DMS79 treated with DMSO at 0.1 percent for 48 hours (cell line): ENCODE measurements around the gene NPHP4.
"Not testable (repeated sequence)": the region's sequence is repeated elsewhere in the genome, so short reads cannot be mapped to it uniquely, and the experiment has no call there.

ENCODE experiments used
- DNase-seq: peaks from one replicate; lab custom pipeline; 2025; lab: John Stamatoyannopoulos, UW

The NPHP4 gene

DNA sequence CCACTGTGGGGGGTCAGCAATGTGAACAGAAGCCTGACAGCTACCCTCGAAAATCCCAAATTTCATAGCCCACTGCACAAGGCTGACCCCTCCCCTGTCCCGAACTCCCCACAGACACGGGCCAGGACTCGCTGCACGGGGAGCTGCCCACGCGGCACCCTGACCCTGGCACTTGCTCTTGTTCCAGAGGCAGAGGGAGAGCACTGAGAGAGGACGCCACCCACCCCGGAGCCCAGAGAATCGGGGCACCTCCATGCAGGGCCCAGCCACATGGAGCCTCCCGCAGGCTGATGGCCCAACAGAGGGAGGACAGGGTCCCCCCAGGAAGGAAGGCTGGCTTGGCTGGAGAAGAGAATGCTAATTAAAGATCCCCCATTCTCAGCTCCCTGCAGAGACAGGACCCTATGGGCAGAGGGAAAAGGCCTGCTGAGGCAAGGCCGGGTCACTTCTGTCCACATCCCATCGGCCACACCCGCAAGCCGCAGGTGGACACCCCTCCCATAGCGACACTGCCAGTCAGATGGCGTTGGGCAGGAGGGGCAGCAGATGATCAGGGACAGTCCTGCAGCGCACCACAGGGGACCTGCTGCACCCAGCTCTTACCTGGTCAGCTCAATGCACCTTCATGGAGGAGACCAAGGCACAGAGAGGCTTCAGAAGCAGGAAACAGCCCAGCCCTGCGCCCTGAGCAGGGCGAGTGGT is 136.9 kb downstream of the NPHP4 start:
- no peak for DNase-seq

DNA sequence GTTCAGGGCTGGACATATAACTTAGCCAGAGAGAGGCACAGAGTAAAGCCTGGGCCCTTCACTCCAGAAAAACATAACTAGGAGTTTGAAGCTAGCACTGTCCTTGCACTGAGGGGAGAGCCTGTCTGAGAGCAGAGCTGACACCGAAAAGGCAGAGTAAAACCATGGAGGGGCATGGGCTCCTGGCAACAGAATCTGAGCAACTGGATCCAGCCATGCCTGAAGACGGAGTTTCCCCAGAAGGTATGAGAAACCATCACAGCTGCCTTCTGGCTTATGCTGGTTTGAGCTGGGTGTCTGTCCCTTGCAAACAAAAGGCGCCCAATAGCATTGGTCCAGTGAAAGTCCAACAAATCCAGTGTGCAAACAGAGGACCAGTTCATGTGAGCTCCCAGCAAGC is 137.5 kb downstream of the NPHP4 start:
- no peak for DNase-seq

DNA sequence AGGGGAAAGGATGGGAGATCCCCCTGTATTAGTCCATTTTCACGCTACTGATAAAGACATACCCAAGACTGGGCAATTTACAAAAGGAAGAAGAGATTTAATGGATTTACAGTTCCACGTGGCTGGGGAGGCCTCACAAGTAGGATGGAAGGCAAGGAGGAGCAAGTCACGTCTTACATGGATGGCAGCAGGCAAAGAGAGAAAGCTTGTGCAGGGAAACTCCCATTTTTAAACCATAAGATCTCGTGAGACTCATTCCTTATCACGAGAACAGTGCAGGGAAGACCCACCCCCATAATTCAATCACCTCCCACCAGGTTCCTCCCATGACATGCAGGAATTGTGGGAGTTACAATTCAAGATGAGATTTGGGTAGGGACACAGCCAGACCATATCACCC is 138.4 kb downstream of the NPHP4 start:
- DNase-seq: not testable (repeated sequence)

- DNase-seq: no peak
Observed at GRCh38 chr1:5850503-5850902, 141.7 kb downstream of the NPHP4 start.

DNA sequence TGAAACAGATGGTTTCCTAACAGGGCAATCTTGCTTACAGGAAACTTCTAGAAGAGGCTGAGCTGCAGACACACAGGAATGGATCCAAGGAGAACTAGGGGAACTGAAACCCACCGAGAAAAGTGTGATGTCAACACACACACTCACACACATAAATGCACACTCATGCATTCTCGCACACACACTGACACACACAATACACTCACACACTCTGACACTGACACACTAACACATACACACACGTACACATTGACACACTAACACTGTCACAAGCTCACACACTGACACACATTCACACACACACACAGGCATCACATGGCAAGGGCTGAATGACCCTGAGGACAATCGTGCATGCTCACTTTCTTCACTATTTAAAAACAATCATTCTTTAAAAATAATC is 142.7 kb downstream of the NPHP4 start:
- DNase-seq: no peak

DNA sequence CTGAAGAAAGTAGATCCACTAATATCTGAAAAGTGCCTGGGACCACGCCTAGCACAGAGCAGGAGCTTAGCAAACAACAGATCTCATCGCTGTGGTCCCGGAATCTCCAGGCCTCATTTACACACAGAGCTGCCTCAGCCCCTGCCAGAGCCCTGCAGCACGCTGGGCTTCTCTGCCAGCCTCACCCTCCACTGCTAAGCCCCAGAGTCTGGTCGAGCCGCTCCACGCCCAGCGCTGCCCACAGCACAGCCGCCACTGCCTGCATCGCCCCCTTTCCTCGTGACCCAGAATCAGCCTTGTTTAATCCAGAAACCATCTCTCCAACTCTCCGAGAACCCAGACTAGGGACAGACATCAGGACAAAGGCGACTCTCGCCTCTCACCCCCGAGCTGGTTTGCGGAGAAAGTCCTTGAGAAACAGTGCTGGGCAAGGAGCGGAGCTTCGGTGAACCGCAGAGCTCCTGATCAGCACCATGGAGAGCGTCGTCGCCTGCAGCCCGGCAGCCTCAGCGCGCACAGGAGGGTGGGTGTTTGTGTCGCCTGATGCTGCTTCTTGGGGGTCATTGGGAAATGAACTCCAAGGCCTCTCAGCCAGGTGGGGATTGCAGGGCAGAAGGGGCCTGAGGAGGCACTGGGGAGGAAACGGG is 145.1 kb downstream of the NPHP4 start:
- DNase-seq: no peak

GRCh38 chr1:5845376-5845775 is 146.8 kb downstream of the NPHP4 start:
- no peak for DNase-seq

DNA sequence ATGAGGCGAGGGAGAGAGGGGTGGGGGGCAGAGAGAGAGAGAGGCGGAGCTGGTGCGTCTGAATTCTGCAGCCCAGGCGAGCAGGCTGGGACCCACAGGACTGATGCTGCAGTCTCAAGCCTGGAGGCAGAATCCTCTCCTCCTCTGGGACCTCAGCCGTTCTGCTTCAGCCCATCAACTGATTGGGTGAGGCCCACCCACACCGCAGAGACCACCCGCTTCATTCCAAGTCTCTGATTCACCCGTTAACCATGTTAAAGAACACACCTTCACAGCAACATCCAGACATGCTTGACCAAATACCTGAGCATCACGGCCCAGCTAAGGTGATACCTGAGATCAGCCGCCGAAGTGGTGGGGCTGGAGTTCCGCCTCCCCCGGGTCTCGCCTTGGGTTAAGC is 147.8 kb downstream of the NPHP4 start:
- no peak for DNase-seq

GRCh38 chr1:5843521-5844096 is 148.6 kb downstream of the NPHP4 start:
- no peak for DNase-seq

GRCh38 chr1:5842679-5843078 is 149.5 kb downstream of the NPHP4 start:
- no peak for DNase-seq

DNA sequence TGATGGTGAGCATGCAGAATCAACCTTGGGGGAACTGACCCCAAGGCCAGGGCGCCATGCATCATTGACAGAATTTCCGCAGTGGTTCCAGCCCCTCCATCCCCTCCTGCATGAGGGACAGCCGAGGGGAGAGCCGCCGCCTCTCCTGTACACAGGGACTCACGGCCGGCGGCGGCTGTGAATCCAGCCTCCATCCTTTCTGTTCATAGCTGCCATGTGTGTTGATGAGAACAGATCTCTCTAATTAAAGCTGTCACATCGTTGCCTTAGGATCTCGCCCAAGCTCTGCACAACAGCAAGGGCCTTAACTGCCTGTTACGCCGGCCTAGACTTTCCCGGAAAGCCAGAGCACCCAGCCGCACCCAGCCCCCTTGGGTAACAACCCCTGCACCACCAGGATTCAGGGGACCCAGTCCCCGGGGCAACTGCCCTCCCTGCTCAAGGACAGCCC is 151.6 kb downstream of the NPHP4 start:
- no peak for DNase-seq

DNA sequence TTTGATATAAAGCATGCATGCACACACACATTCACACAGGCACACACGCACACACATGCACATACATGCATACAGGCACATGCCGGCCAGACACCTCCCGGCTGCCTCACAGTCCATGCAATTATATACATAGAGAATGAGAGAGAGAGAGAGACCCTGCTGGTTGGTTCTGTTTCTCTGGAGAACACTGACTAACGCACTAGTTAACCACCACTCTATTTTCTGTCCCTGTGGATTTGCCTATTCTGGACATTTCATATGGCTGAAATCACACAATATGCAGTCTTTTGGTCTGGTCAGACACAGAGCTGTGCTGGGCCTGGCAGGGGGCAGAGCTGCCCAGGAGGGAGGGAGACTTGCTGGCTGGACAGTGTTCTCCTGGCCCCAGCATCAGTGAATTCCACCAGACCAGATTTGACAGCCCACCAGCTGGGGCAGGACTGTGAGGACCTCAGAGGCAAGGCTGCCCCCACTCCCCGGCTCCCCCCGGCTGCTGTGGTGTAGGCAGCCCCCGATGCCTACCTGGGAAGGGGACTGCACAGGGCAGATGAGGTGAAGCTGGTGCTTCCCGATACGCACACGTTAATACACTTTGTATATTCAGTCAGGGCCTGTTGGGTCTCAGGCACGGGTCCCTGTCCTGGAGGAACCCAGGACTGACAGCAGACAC is 152.2 kb downstream of the NPHP4 start:
- DNase-seq: no peak

DNA sequence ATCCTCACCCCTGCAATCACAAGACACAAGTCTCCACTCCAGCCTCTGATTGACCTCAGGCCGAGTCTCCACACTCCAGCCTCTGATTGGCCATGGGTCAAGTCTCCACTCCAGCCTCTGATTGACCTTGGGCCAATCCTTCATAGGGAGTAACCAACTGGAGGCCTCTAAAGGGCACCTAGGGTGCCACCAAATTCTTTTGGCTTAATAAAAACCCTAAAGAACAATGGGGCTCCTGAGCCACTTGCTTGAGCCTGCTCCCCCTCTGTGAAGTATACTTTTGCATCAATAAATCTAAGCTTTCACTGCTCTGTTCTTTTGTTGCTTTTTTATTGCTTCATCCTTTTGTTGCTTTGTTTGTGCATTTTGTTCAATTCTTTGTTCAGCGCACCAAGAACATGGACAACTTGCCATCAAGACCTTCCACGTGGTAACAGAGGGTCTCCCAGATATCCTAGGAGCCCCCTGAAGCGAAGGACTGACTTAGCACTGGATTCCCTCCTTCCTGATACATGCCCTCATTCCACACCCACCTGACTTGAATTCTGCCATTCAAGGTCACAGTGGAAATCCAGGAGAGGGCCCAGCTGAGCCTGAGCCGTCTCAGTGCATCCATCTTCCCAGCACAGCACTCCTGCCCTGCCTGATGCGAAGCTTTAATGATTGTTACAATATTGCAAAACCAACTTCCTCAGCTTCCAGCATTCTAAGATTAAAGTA is 152.9 kb downstream of the NPHP4 start:
- DNase-seq: no peak

DNA sequence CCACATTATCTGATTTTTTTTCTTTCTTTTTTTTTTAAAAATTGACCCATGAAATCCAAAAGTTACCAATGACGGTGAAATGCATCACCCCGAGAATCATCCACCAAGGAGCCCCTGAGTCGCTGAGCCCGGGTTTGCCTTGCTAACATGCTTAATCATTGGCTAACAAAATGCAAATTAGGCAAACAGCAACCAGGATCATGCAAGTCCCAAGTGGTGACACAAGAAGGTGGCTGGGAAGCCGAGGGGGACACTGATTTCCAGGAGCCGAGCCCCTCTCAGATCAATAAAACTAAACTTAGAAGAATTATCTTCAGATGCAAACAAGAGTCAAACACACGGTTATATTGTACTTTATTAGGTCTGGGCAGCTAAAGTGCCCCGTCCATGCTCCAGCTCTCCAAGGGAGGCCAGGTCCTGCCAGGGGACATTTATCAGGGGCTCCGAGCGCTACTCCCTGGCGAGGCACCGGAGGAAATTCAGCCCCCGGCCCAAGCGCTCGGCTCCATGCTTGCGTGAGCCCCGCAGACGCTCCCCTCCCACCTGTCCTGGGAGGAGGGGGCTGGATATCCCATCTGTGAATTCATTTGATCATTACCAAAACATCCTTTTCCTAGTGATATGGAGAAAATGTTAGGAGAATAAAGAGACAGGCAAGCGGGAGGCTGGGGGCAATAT is 154.1 kb downstream of the NPHP4 start:
- DNase-seq: no peak

DNA sequence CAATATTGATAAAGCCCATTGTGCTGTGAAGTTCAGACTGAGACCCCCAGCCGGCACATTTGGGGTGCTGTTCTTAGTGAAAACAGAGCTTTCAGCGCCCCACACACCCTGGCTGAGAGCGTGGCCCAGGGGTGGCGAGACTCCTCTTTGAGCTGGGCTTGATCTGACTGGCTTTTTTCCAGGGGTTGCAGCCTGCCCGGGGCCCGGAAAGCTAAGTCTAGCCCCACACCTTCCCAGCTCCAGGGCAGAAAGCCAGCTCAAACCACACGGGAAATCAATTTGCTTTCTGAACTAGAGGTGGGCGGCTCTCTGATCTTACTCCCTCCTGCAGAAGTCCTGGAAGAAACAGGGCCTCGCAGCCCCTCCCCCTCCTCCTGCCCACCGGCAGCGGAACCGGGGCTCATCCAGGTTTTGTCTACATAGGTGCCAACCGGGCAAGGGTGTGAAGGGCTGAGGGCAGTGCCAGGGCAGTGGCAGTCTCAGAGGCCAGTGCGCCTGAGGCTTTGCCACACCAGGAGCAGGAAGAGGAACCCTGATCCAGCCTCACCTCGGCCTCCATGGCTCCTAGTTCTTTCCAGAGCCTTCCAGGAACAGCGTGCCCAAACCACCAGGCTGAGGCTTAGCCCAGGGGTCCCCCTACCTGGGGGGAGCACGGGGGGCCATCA is 155.3 kb downstream of the NPHP4 start:
- peak; percentile 73 for DNase-seq

GRCh38 chr1:5835179-5835562 is 157.1 kb downstream of the NPHP4 start:
- DNase-seq: no peak

- no peak for DNase-seq
Observed at GRCh38 chr1:5834477-5835178, 157.6 kb downstream of the NPHP4 start.

DNA sequence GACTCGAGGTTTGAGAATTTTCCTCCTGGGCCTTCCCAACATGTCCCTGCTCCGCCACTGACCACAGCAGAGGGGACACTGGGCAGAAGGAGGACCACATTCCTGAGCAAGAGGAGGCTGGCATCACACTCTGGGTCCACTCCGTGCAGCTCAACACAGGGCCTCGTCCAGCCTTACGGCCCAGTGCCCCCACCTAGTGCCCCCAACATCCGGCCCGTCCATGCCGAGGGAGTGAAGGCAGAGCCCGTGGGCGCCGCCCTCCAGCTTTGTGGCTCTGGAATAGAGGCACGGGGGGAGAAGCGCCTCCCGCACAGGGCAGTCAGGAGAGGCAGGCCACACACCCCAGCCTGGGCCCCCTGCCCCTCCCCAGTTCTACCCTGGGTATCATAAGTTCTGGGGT is 158.3 kb downstream of the NPHP4 start:
- DNase-seq: no peak

DNA sequence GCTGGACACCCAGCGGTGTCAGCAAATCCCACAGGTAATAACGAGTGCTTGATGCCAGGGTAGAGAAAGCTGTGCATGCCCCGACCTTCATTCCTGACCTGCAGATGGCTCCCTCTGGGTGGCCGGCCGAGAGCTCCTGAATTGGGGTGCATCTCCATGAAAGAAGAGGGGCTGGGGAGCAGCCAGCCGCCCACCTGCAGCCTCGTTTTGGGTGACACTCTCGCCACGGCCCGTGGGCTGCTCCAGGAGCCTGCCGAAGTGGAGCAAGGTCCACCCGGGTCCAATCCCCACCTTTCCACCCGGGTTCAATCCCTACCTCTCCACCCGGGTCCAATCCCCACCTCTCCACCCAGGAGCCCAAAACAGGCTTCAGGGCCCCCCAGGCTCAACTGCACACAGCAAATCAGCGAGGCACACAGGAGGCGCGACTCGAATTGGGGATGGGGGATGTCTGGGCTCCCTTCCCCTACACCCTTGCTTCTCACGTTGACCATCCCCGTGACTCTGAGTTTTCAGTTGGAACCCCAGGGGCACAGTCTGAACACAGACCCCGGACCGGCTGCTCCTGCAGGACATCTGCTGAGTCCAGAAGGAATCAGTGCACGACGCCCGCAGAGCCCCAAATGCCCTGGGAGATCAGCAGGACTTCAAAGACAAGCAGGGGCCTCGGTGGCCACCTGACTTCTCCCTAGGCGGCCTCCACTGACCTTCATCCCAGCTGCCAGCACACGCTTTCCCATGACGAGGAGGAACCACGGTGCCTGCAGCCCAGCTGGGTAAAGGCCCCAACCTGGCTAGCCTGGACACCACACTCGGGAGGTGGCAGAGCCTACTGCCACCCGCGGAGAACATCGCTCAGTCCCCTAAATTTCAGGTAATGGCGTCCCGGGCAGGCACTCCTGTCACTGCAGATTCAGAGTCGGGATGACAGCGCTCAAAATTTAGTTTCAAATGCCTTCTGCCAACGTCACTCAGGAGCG is 159.0 kb downstream of the NPHP4 start:
- no peak for DNase-seq
